BLaER1 (cell line): ENCODE results near the gene ZBTB45.

Experiments
- H3K27ac ChIP-seq: shearing (Covaris generic); formaldehyde crosslinking; 2 replicates; pipeline ENCODE4 v1.8.1; 2022
- H3K27me3 ChIP-seq: shearing (Covaris generic); formaldehyde crosslinking; 2 replicates; pipeline ENCODE4 v1.8.1; 2022
- H3K36me3 ChIP-seq: shearing (Covaris generic); formaldehyde crosslinking; 2 replicates; pipeline ENCODE4 v1.8.1; 2022
- H3K4me1 ChIP-seq: shearing (Covaris generic); formaldehyde crosslinking; 2 replicates; pipeline ENCODE4 v1.8.1; 2022
- H3K4me2 ChIP-seq: shearing (Covaris generic); formaldehyde crosslinking; 2 replicates; pipeline ENCODE4 v1.8.1; 2022
- H3K4me3 ChIP-seq: shearing (Covaris generic); formaldehyde crosslinking; 2 replicates; pipeline ENCODE4 v1.8.1; 2022
- H3K9ac ChIP-seq: shearing (Covaris generic); formaldehyde crosslinking; 2 replicates; pipeline ENCODE4 v1.8.1; 2022
- H3K9me3 ChIP-seq: shearing (Covaris generic); formaldehyde crosslinking; 2 replicates; pipeline ENCODE4 v1.8.1; 2022
- H4K20me1 ChIP-seq: shearing (Covaris generic); formaldehyde crosslinking; 2 replicates; pipeline ENCODE4 v1.8.1; 2022
- Cebpa-rat ChIP-seq: shearing (Covaris generic); IDR thresholded peaks from 2 replicates; pipeline ENCODE4 v1.8.1; 2022

ZBTB45 gene

GRCh38 chr19:58483776-58484175 is 35.8 kb downstream of the ZBTB45 start:
- Histone ChIP-seq H3K27me3 (no peaks in the 10 kb centered on the region), H3K27ac (no peak overlapping the region), H3K9me3 (no peaks in the 10 kb centered on the region), H3K4me2 (no peak overlapping the region), H3K4me3 (no peak overlapping the region), H3K4me1 (peaks cover 30% of the 10 kb centered on the region), H4K20me1 (no peaks in the 10 kb centered on the region), H3K36me3 (peaks cover 18% of the 10 kb centered on the region), H3K9ac (no peak overlapping the region)
- TF ChIP-seq Cebpa-rat: no peak

GRCh38 chr19:58482372-58482771 is 37.2 kb downstream of the ZBTB45 start:
- Histone ChIP-seq H3K36me3 (peaks cover 18% of the 10 kb centered on the region), H3K4me1 (peaks cover 37% of the 10 kb centered on the region), H3K27ac (peak overlapping the region; percentile 59), H3K27me3 (no peaks in the 10 kb centered on the region), H3K9ac (peak overlapping the region; percentile 53; the same call in 1 of the 2 replicates), H4K20me1 (no peaks in the 10 kb centered on the region), H3K4me3 (no peak overlapping the region), H3K9me3 (no peaks in the 10 kb centered on the region), H3K4me2 (peak overlapping the region; percentile 39)
- TF ChIP-seq Cebpa-rat: no peak

- H3K9ac ChIP-seq: no peak overlapping the region
- H3K27ac ChIP-seq: peak overlapping the region; percentile 29; the same call in 1 of the 2 replicates
- H3K36me3 ChIP-seq: peaks cover 18% of the 10 kb centered on the region
- H3K27me3 ChIP-seq: no peaks in the 10 kb centered on the region
- no peaks in the 10 kb centered on the region for H4K20me1 ChIP-seq
- peaks cover 48% of the 10 kb centered on the region for H3K4me1 ChIP-seq
- no peak for TF ChIP-seq Cebpa-rat
- no peaks in the 10 kb centered on the region for H3K9me3 ChIP-seq
- peak overlapping the region; percentile 5; the same call in 1 of the 2 replicates for H3K4me2 ChIP-seq
- no peak overlapping the region for H3K4me3 ChIP-seq
Observed at GRCh38 chr19:58480831-58481230, 38.8 kb downstream of the ZBTB45 start.

- peaks cover 48% of the 10 kb centered on the region for H3K4me1 ChIP-seq
- peak overlapping the region; percentile 5; the same call in 1 of the 2 replicates for H3K4me2 ChIP-seq
- peak overlapping the region; percentile 29; the same call in 1 of the 2 replicates for H3K27ac ChIP-seq
- no peaks in the 10 kb centered on the region for H3K27me3 ChIP-seq
- H3K36me3 ChIP-seq: peaks cover 18% of the 10 kb centered on the region
- TF ChIP-seq Cebpa-rat: no peak
- no peaks in the 10 kb centered on the region for H3K9me3 ChIP-seq
- no peak overlapping the region for H3K9ac ChIP-seq
- H4K20me1 ChIP-seq: no peaks in the 10 kb centered on the region
- H3K4me3 ChIP-seq: no peak overlapping the region
Observed at GRCh38 chr19:58480481-58480830, 39.2 kb downstream of the ZBTB45 start.

DNA sequence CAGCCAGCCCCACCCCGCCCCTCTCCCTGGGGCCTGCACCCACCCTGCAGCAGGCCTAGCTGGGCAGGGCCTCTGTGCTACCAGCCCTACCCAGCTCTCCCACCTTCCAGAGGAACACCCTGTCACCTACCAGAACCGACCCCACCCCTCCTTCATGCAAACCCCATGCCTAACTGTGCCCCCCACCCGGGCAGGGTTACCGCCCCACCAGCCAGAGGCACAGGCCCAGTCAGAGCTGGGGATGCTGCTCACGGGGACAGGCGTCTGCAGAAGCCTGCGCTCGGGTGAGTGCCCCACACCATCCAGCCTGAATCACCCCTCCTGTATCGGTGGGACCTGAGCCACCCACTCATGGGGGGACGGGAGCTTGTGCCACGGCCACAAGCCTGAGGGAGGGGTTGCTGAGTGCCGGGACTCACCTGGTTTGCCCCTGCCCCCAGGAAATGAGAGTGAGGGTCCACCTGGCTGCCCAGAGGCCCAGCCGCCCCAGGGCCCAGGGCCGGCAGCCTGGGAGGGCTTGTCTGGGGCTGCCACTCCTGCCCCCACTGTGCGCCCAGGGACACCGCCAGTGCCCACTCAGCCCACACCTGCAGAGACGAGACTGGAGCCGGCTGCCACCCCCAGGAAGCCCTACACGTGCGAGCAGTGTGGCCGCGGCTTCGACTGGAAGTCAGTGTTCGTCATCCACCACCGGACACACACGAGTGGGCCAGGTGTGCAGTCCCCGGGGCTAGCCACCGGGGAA is 39.7 kb downstream of the ZBTB45 start:
- H3K27ac ChIP-seq: no peak overlapping the region
- peaks cover 2% of the 10 kb centered on the region; the same call in 1 of the 2 replicates for H4K20me1 ChIP-seq
- H3K27me3 ChIP-seq: no peaks in the 10 kb centered on the region
- no peak for TF ChIP-seq Cebpa-rat
- no peaks in the 10 kb centered on the region for H3K9me3 ChIP-seq
- peak overlapping the region; percentile 5; the same call in 1 of the 2 replicates for H3K4me2 ChIP-seq
- H3K4me1 ChIP-seq: peaks cover 53% of the 10 kb centered on the region
- no peak overlapping the region for H3K4me3 ChIP-seq
- H3K9ac ChIP-seq: no peak overlapping the region
- H3K36me3 ChIP-seq: peaks cover 18% of the 10 kb centered on the region

- TF ChIP-seq Cebpa-rat: no peak
- Histone ChIP-seq H3K27me3 (no peaks in the 10 kb centered on the region), H3K27ac (no peak overlapping the region), H3K4me1 (peaks cover 59% of the 10 kb centered on the region), H4K20me1 (peaks cover 8% of the 10 kb centered on the region), H3K4me2 (no peak overlapping the region), H3K4me3 (no peak overlapping the region), H3K9me3 (no peaks in the 10 kb centered on the region), H3K36me3 (peaks cover 18% of the 10 kb centered on the region), H3K9ac (no peak overlapping the region; the same call in 1 of the 2 replicates)
Observed at GRCh38 chr19:58479303-58479702, 40.3 kb downstream of the ZBTB45 start.

DNA sequence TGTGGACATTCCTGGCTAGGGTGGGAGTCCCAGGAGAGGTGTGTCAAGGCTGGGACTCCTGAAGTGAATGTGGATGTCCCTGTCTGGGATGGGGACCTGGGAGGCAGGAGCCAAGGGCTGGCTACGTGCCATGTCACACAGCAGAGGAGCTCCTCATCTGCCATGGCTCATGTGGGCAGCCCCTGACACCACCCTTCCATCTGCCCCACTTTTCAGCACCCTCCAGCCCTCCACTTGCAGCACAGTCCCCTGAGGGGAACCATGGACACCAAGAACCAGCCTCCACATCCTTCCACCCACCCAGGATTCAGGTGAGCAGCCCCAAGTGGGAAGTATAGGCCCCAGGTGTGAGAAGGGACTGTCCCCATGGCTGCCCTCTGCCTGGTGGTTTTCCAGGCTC is 41.7 kb downstream of the ZBTB45 start:
- TF ChIP-seq Cebpa-rat: no peak
- peaks cover 19% of the 10 kb centered on the region for H4K20me1 ChIP-seq
- no peak overlapping the region for H3K27ac ChIP-seq
- H3K27me3 ChIP-seq: no peaks in the 10 kb centered on the region
- no peak overlapping the region for H3K4me3 ChIP-seq
- no peaks in the 10 kb centered on the region for H3K9me3 ChIP-seq
- H3K36me3 ChIP-seq: peaks cover 30% of the 10 kb centered on the region
- peaks cover 65% of the 10 kb centered on the region for H3K4me1 ChIP-seq
- H3K9ac ChIP-seq: no peak overlapping the region
- no peak overlapping the region for H3K4me2 ChIP-seq

GRCh38 chr19:58477130-58477529 is 42.5 kb downstream of the ZBTB45 start:
- peak overlapping the region; percentile 91 for H3K4me2 ChIP-seq
- H4K20me1 ChIP-seq: peaks cover 25% of the 10 kb centered on the region
- H3K9ac ChIP-seq: peak overlapping the region; percentile 85; the same call in 1 of the 2 replicates
- no peak for TF ChIP-seq Cebpa-rat
- peak overlapping the region; percentile 87; the same call in 1 of the 2 replicates for H3K27ac ChIP-seq
- H3K27me3 ChIP-seq: no peaks in the 10 kb centered on the region
- H3K9me3 ChIP-seq: no peaks in the 10 kb centered on the region
- peaks cover 57% of the 10 kb centered on the region for H3K4me1 ChIP-seq
- H3K36me3 ChIP-seq: peaks cover 37% of the 10 kb centered on the region
- peak overlapping the region; percentile 74 for H3K4me3 ChIP-seq

DNA sequence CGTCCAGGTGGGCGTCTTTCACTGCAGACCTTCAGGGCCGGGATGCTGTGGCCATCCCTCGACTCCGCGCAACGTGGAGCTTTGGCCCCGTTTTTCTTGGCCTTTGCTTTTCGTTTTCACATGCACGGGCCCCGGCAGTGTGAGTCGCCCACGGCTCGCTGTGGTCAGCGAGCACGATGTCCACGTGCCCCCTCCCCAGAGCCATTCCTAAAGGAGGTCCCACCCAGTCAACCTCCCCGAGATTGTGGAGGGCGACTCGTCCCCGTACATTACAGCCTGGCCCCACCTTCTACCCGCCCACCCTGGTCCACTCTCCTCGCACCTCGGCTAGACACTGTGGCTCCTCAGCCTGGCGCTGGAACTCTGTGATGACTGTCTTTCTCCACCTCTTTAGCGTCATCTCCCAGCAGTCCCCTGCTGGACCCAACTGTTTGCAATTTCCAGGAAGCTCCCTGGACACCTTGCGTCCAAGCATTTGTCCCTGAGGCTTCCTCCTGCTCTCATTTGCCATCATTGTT is 43.1 kb downstream of the ZBTB45 start:
- H3K4me1 ChIP-seq: peaks cover 53% of the 10 kb centered on the region
- TF ChIP-seq Cebpa-rat: no peak
- H3K27ac ChIP-seq: peak overlapping the region; percentile 87
- peak overlapping the region; percentile 91 for H3K4me2 ChIP-seq
- no peaks in the 10 kb centered on the region for H3K27me3 ChIP-seq
- no peaks in the 10 kb centered on the region for H3K9me3 ChIP-seq
- peaks cover 43% of the 10 kb centered on the region for H3K36me3 ChIP-seq
- H3K9ac ChIP-seq: peak overlapping the region; percentile 85
- H4K20me1 ChIP-seq: peaks cover 29% of the 10 kb centered on the region
- H3K4me3 ChIP-seq: peak overlapping the region; percentile 74
